LNCaP clone FGC (cell line): ENCODE results near the gene MAGEA3.
"Not testable (repeated sequence)": the region's sequence is repeated elsewhere in the genome, so short reads cannot be mapped to it uniquely, and the experiment has no call there.

Experiments used
- DNase-seq: peaks from one replicate; pipeline ENCODE4 v3.0.0-alpha.2; 2011; ENCODE audit warnings: low read depth
- H3K4me3 ChIP-seq: 2 replicates; pipeline ENCODE4 v1.5.1; 2011; ENCODE audit warnings: mild to moderate bottlenecking, low read depth, low read length, control low read depth
- TF ChIP-seq, protein P1 (sequence below): IDR thresholded peaks from 2 replicates; pipeline ENCODE4 v1.5.1; 2012; ENCODE audit warnings: mild to moderate bottlenecking; ENCODE audit not compliant: control insufficient read depth, insufficient read depth; ENCODE audit errors: extremely low read depth

Gene MAGEA3, protein sequence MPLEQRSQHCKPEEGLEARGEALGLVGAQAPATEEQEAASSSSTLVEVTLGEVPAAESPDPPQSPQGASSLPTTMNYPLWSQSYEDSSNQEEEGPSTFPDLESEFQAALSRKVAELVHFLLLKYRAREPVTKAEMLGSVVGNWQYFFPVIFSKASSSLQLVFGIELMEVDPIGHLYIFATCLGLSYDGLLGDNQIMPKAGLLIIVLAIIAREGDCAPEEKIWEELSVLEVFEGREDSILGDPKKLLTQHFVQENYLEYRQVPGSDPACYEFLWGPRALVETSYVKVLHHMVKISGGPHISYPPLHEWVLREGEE

DNA sequence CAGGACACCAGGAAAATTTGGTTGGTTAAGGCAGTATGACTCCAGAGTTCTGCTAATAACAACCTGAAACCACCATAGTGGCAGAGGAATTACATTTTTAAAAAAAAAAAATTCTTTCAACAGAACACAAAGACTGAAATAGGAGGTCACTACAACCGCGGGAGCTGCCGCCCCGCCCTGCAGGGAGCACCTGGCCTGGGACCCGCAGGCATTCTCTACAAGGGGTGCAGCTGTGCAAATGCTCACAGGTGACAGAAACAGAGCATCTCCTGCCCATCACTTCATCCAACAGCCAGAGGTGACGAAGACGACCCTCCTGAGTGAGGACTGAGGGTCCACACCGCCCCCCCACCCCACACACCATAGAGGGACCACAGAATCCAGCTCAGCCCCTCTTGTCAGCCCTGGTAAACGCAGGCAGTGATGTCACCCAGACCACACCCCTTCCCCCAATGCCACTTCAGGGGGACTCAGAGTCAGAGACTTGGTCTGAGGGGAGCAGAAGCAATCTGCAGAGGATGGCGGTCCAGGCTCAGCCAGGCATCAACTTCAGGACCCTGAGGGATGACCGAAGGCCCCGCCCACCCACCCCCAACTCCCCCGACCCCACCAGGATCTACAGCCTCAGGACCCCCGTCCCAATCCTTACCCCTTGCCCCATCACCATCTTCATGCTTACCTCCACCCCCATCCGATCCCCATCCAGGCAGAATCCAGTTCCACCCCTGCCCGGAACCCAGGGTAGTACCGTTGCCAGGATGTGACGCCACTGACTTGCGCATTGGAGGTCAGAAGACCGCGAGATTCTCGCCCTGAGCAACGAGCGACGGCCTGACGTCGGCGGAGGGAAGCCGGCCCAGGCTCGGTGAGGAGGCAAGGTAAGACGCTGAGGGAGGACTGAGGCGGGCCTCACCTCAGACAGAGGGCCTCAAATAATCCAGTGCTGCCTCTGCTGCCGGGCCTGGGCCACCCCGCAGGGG, at the start of gene MAGEA3:
Gene MAGEA3 (plus strand): TSS at position 843 of the 980 bp plus-strand sequence. CDS start 2,039 bp downstream, outside the sequence.
- peak within 1 kb of the TSS; percentile 42 for H3K4me3 ChIP-seq
- DNase-seq, result not testable (repeated sequence)

DNA sequence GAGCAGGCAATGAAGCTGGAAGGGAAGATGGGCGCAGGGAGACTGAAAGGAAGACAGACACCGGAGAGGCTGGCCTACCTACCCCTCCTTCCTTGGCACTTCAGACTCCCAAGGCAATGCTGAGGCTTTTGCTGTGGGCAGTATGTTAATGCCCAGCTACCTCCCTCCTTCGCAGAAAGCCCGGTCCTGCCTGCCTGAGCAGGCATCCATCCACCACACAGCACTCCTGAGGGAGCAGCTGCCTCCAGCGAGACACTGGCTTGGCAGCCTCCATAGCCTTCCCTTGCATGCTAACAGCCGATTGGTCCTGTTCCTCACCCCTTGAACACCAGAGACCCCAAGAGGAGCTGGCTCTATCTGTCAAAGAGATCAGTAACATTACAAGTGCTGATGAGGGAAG, 46.5 kb upstream of the MAGEA3 start:
- no peak for DNase-seq
- H3K4me3 ChIP-seq, result no peak overlapping the region
- TF ChIP-seq, protein P1, sequence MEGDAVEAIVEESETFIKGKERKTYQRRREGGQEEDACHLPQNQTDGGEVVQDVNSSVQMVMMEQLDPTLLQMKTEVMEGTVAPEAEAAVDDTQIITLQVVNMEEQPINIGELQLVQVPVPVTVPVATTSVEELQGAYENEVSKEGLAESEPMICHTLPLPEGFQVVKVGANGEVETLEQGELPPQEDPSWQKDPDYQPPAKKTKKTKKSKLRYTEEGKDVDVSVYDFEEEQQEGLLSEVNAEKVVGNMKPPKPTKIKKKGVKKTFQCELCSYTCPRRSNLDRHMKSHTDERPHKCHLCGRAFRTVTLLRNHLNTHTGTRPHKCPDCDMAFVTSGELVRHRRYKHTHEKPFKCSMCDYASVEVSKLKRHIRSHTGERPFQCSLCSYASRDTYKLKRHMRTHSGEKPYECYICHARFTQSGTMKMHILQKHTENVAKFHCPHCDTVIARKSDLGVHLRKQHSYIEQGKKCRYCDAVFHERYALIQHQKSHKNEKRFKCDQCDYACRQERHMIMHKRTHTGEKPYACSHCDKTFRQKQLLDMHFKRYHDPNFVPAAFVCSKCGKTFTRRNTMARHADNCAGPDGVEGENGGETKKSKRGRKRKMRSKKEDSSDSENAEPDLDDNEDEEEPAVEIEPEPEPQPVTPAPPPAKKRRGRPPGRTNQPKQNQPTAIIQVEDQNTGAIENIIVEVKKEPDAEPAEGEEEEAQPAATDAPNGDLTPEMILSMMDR, result no peak

DNA sequence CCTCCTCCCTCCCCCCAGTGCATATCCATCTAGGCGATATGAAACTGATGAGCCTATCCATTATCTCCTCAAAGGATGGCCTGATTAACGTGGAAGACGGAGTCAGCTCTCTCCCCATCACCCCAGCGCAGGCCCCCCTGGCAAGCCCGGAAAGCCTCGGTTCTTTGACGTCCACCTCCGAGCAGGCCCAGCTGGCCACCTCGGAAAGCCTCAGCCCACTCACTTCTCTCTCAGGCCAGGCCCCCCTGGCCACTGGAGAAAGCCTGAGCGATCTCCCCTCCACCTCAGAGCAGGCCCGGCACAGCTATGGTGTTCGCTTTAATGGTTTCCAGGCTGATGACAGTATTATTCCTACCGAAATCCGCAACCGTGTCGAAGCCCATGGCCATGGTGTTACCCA, 46.1 kb upstream of the MAGEA3 start:
- H3K4me3 ChIP-seq, result no peak overlapping the region
- TF ChIP-seq, protein P1, result no peak

DNA sequence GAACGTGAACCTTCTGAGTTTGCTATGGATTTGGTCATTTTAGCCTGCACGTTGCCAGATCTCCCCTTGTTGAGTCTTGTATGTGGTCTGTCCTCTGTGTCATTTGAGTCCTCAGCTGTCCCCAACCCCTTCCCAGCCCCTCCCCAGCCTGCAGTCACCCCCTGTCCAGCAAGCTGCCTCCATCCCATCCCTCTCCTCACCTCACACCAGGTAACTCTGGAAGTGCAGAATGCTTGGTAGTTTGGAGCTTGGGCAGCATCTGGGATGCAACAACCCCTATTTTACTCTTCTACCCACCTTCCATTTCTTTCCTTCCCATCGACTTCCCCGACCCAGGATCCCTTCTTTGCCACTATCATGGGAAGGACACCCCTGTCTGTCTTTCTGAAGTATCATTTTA, 42.5 kb upstream of the MAGEA3 start:
- no peak for DNase-seq
- no peak overlapping the region for H3K4me3 ChIP-seq
- TF ChIP-seq, protein P1, result no peak

More for the DNA sequence above, 46.1 kb upstream of the MAGEA3 start:
- no peak for DNase-seq

DNA sequence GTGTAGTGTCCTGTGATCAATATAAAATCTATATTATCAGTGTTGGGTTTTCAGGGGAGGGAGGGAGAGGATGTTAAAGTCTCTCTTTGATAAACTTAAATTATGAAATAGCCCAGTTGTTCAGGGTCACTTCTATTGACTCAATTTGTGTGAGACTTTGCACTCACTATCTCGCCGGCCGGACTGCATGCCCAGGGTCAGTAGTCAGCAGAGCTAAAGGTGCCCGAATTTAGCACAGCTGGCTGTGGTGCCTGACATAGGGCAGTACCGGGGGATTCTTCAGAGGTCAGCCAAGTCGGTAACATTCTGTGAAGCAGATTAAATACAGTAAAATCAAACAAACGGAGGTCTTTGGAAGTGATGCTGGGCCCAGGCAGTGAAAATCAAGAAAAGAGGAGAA, 41.7 kb upstream of the MAGEA3 start:
- TF ChIP-seq, protein P1, result no peak
- no peak overlapping the region for H3K4me3 ChIP-seq
- DNase-seq, result no peak

DNA sequence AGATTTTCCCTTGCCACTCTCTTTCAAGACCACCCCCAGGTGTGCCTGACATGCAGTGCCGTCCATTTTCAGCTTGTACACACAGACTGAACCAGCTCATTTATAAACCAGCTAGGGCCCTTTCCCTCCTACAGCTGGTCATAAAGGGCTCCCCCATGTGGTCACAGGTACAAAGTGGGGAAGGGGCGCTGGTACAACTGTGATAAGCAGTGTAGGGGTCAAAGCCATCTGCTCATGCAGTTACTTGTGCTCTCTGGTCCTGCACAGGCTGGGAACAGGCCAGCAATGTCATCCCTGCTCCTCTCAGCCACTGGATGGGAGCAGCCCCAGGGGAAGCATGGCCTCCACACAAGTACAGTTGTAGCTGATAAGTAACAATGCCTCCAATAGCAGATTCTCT, 40.3 kb upstream of the MAGEA3 start:
- DNase-seq, result no peak
- no peak overlapping the region for H3K4me3 ChIP-seq
- TF ChIP-seq, protein P1, result no peak

DNA sequence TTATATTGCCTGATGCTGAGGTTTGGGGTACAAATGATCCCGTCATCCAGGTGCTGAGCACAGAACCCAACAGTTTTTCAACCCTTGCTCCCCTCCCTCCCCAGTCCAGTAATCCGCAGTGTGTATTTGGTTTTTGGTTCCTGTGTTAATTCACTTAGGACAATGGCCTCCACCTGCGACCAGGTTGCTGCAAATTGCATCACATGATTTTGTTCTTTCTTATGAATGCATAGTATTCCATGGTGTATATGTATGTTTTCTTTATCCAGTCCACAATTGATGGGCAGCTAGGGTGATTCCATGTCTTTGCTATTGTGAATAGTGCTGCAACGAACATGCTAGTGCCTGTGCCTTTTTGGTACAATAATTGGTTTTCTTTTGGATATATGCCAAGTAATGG, 35.5 kb upstream of the MAGEA3 start:
- H3K4me3 ChIP-seq, result no peak overlapping the region
- no peak for DNase-seq
- TF ChIP-seq, protein P1, result no peak
